ENCODE results near the gene CD80. TPM values are rescaled to one million over a fixed set of nuclear protein-coding genes. Genes with fewer than 3 reads are reported as not detected.

The CD80 gene
- total RNA-seq, 4 donors from 2014 or later, result 0.13 TPM; not detected in 3

DNA sequence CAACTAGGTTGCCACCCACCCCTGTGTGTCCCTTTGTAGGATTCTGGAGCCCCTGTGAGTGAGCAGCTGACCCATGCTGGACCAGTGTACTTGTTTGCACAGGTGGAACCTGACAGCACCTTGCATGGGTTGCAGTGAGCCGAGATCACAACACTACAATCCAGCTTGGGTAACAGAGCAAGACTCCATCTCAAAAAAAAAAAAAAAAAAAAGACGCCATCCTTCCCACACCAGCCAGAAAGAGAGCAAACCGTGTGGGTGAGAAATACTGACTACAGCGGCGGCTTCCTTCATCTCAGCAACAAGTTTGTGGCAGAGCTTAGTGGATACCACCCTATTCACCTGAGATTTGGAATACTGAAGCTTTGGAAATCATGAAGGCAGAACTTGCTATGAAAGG, 746 bp upstream of the CD80 start:
- DNase-seq, result no peak
- intact Hi-C loops (cut with DNase I; ENCODE audit: low total_unique reads) (no loop called here), in situ Hi-C loops (cut with MboI; ENCODE audit: low sequenced_read_pairs in 4 of 4) (no loop called here)
- H3K4me1 ChIP-seq, result peaks cover 0 to 4% of the 10 kb centered on the region in 2 donors
- no peaks in the 10 kb centered on the region for H3K9me3 ChIP-seq
- TF ChIP-seq, protein P1, sequence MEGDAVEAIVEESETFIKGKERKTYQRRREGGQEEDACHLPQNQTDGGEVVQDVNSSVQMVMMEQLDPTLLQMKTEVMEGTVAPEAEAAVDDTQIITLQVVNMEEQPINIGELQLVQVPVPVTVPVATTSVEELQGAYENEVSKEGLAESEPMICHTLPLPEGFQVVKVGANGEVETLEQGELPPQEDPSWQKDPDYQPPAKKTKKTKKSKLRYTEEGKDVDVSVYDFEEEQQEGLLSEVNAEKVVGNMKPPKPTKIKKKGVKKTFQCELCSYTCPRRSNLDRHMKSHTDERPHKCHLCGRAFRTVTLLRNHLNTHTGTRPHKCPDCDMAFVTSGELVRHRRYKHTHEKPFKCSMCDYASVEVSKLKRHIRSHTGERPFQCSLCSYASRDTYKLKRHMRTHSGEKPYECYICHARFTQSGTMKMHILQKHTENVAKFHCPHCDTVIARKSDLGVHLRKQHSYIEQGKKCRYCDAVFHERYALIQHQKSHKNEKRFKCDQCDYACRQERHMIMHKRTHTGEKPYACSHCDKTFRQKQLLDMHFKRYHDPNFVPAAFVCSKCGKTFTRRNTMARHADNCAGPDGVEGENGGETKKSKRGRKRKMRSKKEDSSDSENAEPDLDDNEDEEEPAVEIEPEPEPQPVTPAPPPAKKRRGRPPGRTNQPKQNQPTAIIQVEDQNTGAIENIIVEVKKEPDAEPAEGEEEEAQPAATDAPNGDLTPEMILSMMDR (IDR thresholded peaks at IDR 0.05 in 4 of 5, conservative IDR thresholded peaks at IDR 0.05 in 1 of 5), result no peak
- no peak for TF ChIP-seq POLR2A (IDR thresholded peaks at IDR 0.05)
- H3K4me3 ChIP-seq, result no peak overlapping the region
- no peak overlapping the region for H3K27ac ChIP-seq
- H3K36me3 ChIP-seq, result no peaks in the 10 kb centered on the region
- no peak for ATAC-seq
- no peaks in the 10 kb centered on the region for H3K27me3 ChIP-seq

DNA sequence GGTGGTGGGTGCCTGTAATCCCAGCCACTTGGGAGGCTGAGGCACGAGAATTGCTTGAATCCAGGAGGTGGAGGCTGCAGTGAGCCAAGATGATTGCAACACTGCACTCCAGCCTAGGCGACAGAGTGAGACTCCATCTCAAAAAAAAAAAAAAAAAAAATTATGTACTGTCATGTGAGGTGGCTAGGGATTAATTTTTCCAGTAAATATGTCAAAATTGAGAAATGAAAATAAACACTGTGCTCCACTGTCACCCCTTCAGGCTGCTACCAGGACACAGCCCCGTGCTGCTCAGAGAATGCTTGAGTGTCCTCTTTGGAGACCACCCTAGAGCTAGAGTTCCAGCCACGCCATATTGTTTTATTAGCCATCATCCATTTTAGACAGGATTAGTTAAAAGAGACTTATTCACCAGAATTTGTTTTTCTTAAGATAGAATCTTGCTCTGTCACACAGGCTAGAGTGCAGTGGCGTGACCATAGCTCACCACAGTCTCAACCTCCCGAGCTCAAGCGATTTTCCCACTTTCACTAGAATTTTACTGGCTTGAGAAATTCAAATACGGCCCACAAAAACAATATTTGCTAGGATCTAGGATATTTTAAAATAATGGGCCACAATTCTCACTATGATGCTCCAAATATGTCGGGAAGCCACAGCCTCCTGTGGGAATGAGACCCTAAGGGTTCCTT, 642 bp downstream of the CD80 start:
- peaks cover 0 to 4% of the 10 kb centered on the region in 2 donors for H3K4me1 ChIP-seq
- in situ Hi-C loops (cut with MboI; ENCODE audit: low sequenced_read_pairs in 4 of 4) (no loop called here), intact Hi-C loops (cut with DNase I; ENCODE audit: low total_unique reads) (no loop called here)
- no peak for DNase-seq
- no peak for TF ChIP-seq POLR2A (IDR thresholded peaks at IDR 0.05)
- TF ChIP-seq, protein P1 (IDR thresholded peaks at IDR 0.05 in 4 of 5, conservative IDR thresholded peaks at IDR 0.05 in 1 of 5), result no peak
- ATAC-seq, result no peak
- no peaks in the 10 kb centered on the region for H3K27me3 ChIP-seq
- H3K9me3 ChIP-seq, result no peaks in the 10 kb centered on the region
- H3K36me3 ChIP-seq, result no peaks in the 10 kb centered on the region
- no peak overlapping the region for H3K27ac ChIP-seq
- no peak overlapping the region for H3K4me3 ChIP-seq

DNA sequence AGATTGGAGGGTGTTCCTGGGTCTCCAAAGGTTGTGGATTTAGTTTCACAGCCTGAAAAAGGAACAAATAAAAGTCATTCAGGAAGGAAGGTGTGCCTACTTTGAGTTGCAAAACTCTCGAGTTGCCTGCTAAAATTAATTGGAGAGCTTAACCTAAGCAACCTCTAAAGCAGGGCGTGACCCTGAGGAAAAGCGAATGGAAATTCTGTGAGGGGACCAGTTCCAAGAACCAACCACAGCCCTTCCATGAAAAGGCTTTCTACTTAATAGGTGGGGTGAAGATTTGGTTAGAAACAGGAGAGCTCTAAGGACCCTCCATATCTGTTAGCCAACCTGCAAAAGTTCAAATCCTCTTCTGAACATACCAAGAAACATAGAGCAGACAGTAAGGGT, 1.5 kb downstream of the CD80 start:
- no peak overlapping the region for H3K4me3 ChIP-seq
- peaks cover 0 to 4% of the 10 kb centered on the region in 2 donors for H3K4me1 ChIP-seq
- H3K27ac ChIP-seq, result no peak overlapping the region
- H3K9me3 ChIP-seq, result no peaks in the 10 kb centered on the region
- intact Hi-C loops (cut with DNase I; ENCODE audit: low total_unique reads) (no loop called here), in situ Hi-C loops (cut with MboI; ENCODE audit: low sequenced_read_pairs in 4 of 4) (no loop called here)
- TF ChIP-seq POLR2A (IDR thresholded peaks at IDR 0.05), result no peak
- TF ChIP-seq, protein P1 (IDR thresholded peaks at IDR 0.05 in 4 of 5, conservative IDR thresholded peaks at IDR 0.05 in 1 of 5), result no peak
- H3K27me3 ChIP-seq, result no peaks in the 10 kb centered on the region
- DNase-seq (no peak), ATAC-seq (no peak)
- H3K36me3 ChIP-seq, result no peaks in the 10 kb centered on the region

DNA sequence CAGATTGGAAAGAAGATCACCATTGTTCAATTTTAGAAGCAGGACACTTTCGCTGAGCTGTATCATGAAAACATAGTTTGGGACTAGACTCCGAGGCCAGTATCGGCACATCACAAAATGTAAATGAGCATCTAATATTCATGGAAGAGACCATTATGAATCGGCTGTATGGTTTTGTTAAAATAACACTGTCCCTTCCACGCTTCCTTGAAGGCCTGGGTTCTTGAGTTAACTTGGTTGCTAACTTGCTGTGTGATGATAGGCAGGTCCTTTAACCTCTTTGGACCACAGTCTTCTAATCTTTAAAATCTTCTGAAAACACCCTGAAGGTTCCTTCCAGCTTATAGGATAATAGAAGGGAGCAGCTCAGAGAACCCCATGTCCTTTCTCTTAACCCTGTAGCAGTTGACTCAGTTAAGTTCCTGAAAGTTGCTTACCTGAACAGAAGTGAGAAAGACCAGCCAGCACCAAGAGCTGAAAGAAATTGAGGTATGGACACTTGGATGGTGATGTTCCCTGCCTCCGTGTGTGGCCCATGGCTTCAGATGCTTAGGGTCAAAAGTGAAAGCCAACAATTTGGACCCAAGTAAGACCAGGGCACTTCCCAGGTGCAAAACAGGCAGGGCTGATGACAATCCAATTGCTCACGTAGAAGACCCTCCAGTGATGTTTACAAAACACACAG, 2.1 kb downstream of the CD80 start:
- no peak for ATAC-seq
- in situ Hi-C loops (cut with MboI; ENCODE audit: low sequenced_read_pairs in 4 of 4), result no loop called here

More for the DNA sequence above, 2.1 kb downstream of the CD80 start:
- Histone ChIP-seq H3K27me3 (no peaks in the 10 kb centered on the region), H3K4me3 (no peak overlapping the region), H3K27ac (no peak overlapping the region), H3K4me1 (peaks cover 0 to 4% of the 10 kb centered on the region in 2 donors), H3K9me3 (no peaks in the 10 kb centered on the region), H3K36me3 (no peaks in the 10 kb centered on the region)
- no peak for DNase-seq
- TF ChIP-seq POLR2A (IDR thresholded peaks at IDR 0.05), result no peak
- TF ChIP-seq, protein P1 (IDR thresholded peaks at IDR 0.05 in 4 of 5, conservative IDR thresholded peaks at IDR 0.05 in 1 of 5), result no peak
- intact Hi-C loops (cut with DNase I; ENCODE audit: low total_unique reads), result no loop called here
